ENCODE results near the gene CBX2. TPM values are rescaled to one million over a fixed set of nuclear protein-coding genes. Genes with fewer than 3 reads are reported as not detected.

Gene CBX2
- polyA plus RNA-seq, 2 of the 4 experiments (the other 2 are of a cell fraction): 7.4 to 16.4 TPM

DNA sequence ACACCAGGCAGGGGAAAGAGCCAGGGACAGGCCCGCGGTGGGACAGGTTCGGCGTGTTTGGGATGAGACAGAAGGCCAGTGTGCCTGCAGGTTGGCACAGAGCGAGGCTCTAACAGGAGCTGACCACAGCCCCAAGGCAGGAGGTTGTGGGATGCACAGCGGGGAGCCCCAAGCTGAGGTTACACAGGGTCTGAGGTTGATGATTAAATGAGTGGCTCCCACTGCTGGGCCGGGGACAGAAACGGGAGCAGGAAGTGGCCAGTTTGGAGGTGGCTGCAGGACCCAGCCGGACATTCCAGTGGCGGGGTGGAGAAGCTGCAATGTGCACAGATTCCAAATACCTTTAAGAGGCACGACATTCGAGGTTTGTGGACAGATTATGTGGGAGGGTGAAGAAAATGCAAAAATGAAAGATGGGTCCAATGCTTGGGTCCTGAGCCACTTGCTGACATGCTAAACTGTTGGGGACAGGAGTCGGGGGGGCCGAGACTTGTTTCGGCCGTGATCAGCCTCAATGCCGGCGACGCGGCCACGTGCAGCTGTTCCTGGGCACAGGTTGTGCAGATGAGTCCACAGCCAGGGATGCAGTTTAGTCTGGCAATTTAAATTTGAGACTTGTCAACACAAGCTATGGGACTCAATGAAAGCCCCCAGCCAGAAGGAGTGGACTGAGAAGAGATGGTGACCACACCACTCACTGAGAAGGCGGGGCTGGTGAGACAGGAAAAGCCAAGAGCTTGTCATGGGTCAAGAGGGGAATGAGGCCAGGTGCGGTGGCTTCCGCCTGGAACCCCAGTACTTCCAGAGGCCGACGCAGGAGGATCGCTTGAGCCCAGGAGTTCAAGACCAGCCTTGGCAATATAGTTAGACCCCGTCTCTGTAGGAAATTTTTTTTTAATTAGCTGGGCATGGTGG, 38.5 kb upstream of the CBX2 start:
- DNase-seq (ENCODE audit: low read depth in 1 of 2, low spot score in 1 of 2): no peak
- CTCF ChIA-PET: interaction anchor here (0.8 to 10.4 kb wide), 13 partner anchors 7 to 266 kb away, joined by 3 to 254 read pairs (median 8); partner anchors contain the start of gene CBX2
- FAIRE-seq: no peak
- WGBS (ENCODE audit: missing lambda C conversion rate): 70% methylated on average over 28 of the region's 28 CpGs
- peaks cover 10% of the 10 kb centered on the region; the same call in 1 of the 3 replicates for H3K4me1 ChIP-seq
- H3K27ac ChIP-seq: no peak overlapping the region; a peak in 1 of 6 replicates
- TF ChIP-seq HDAC2 (IDR thresholded peaks at IDR 0.05) (no peak), JUNB (IDR thresholded peaks at IDR 0.05) (no peak), MAZ (IDR thresholded peaks at IDR 0.05; ENCODE audit: borderline replicate concordance, low read depth, low read length) (no peak), ESRRA (IDR thresholded peaks at IDR 0.05; ENCODE audit: borderline replicate concordance, low read length) (no peak), MYC (IDR thresholded peaks at IDR 0.05; ENCODE audit: borderline replicate concordance, low read length) (no peak), HOXB5 (CRISPR knock-in tag; IDR thresholded peaks at IDR 0.05) (no peak)
- TF ChIP-seq, protein P1, sequence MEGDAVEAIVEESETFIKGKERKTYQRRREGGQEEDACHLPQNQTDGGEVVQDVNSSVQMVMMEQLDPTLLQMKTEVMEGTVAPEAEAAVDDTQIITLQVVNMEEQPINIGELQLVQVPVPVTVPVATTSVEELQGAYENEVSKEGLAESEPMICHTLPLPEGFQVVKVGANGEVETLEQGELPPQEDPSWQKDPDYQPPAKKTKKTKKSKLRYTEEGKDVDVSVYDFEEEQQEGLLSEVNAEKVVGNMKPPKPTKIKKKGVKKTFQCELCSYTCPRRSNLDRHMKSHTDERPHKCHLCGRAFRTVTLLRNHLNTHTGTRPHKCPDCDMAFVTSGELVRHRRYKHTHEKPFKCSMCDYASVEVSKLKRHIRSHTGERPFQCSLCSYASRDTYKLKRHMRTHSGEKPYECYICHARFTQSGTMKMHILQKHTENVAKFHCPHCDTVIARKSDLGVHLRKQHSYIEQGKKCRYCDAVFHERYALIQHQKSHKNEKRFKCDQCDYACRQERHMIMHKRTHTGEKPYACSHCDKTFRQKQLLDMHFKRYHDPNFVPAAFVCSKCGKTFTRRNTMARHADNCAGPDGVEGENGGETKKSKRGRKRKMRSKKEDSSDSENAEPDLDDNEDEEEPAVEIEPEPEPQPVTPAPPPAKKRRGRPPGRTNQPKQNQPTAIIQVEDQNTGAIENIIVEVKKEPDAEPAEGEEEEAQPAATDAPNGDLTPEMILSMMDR (IDR thresholded peaks at IDR 0.05): no peak
- TF ChIP-seq, protein P2, sequence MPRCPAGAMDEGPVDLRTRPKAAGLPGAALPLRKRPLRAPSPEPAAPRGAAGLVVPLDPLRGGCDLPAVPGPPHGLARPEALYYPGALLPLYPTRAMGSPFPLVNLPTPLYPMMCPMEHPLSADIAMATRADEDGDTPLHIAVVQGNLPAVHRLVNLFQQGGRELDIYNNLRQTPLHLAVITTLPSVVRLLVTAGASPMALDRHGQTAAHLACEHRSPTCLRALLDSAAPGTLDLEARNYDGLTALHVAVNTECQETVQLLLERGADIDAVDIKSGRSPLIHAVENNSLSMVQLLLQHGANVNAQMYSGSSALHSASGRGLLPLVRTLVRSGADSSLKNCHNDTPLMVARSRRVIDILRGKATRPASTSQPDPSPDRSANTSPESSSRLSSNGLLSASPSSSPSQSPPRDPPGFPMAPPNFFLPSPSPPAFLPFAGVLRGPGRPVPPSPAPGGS (IDR thresholded peaks at IDR 0.05): no peak
- no peak overlapping the region for H3K4me2 ChIP-seq
- ATAC-seq: no peak
- POLR2A ChIA-PET: no interaction called here
- no peak overlapping the region for H3K4me3 ChIP-seq
- H3K9me3 ChIP-seq: no peaks in the 10 kb centered on the region

DNA sequence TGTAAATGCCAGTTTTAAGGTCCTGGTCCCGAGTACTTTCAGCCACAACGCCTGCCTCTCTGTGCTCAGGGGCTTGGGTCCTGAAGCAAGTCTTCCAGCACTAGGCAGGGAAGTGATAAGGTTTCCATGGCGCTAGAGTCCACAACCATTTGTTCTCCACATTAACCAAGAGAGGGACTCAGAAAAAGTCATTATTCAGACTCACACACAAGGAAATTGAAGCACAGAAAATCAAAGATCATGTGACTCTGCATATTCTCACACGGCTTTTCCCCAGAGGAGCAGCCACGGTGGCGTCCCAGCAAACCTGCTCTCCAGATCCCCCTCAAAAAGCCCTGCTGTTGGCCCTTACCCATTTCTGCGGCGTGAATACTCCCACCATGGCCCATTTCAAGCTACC, 37.5 kb upstream of the CBX2 start:
- H3K9me3 ChIP-seq: no peaks in the 10 kb centered on the region
- no peak for FAIRE-seq
- POLR2A ChIA-PET: no interaction called here
- H3K4me2 ChIP-seq: no peak overlapping the region
- WGBS (ENCODE audit: missing lambda C conversion rate): 69% methylated on average over 8 of the region's 8 CpGs
- DNase-seq (ENCODE audit: low read depth in 1 of 2, low spot score in 1 of 2): peak in 1 of 2 experiments; percentile 52
- 0 out of 6 replicates have a peak overlapping the region, but pooled peaks of 1 of the 2 experiments have one; percentile 14 for H3K27ac ChIP-seq
- CTCF ChIA-PET: interaction anchor here (0.6 to 10.4 kb wide), 16 partner anchors 7 to 1422 kb away, joined by 3 to 254 read pairs (median 11); partner anchors contain the start of gene CBX2
- peaks cover 10% of the 10 kb centered on the region; the same call in 1 of the 3 replicates for H3K4me1 ChIP-seq
- no peak for TF ChIP-seq ZNF302 (CRISPR knock-in tag; IDR thresholded peaks at IDR 0.05)
- TF ChIP-seq CBX2 (IDR thresholded peaks at IDR 0.05; ENCODE audit: borderline replicate concordance, low read depth): no peak
- TF ChIP-seq BHLHE40 (IDR thresholded peaks at IDR 0.05; ENCODE audit: low read depth, low read length): no peak
- TF ChIP-seq NFE2L2 (conservative IDR thresholded peaks at IDR 0.05; ENCODE audit: low read length): no peak
- TF ChIP-seq CBX8 (IDR thresholded peaks at IDR 0.05): no peak
- TF ChIP-seq ZC3H11A (IDR thresholded peaks at IDR 0.05): no peak
- TF ChIP-seq, protein P3, sequence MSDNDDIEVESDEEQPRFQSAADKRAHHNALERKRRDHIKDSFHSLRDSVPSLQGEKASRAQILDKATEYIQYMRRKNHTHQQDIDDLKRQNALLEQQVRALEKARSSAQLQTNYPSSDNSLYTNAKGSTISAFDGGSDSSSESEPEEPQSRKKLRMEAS (IDR thresholded peaks at IDR 0.05): no peak
- no peak for TF ChIP-seq MAZ (IDR thresholded peaks at IDR 0.05; ENCODE audit: borderline replicate concordance, low read depth, low read length)
- TF ChIP-seq HOXB5 (CRISPR knock-in tag; IDR thresholded peaks at IDR 0.05): no peak
- ATAC-seq: no peak
- no peak overlapping the region for H3K4me3 ChIP-seq

DNA sequence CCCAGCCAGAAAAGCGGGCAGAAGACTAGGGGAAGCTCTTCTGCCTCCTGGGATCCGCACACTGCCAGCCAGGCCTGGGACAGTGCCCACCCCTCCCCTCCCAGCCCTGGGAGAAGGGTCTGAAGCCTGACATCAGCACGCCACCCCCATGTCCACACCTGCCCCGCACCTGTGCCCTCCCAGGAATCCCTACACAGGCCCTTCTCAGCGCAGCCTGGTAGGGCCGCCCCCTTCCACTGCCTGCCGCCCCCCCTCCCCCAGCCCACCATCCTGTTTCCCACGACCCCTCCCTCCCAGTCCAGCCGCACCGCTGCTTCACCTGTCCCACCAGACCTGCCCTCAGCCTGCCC, 36.6 kb upstream of the CBX2 start:
- DNase-seq (ENCODE audit: low read depth in 1 of 2, low spot score in 1 of 2) (no peak), FAIRE-seq (no peak), ATAC-seq (no peak)
- H3K4me2 ChIP-seq: peak overlapping the region; percentile 93
- H3K27ac ChIP-seq: peak overlapping the region; percentile 51 to 74; a peak in 4 of 6 replicates
- H3K4me1 ChIP-seq: peaks cover 15% of the 10 kb centered on the region; the same call in 2 of the 3 replicates
- no peaks in the 10 kb centered on the region for H3K9me3 ChIP-seq
- 30% methylated on average over 3 of the region's 10 CpGs for WGBS (ENCODE audit: missing lambda C conversion rate)
- H3K4me3 ChIP-seq: peak overlapping the region; percentile 36; the same call in 2 of the 3 replicates
- CTCF ChIA-PET: interaction anchor here (1.0 to 10.4 kb wide), 38 partner anchors 8 to 264 kb away, joined by 3 to 254 read pairs (median 4); partner anchors contain the start of gene CBX2
- POLR2A ChIA-PET: no interaction called here
- TF ChIP-seq MYC (IDR thresholded peaks at IDR 0.05; ENCODE audit: borderline replicate concordance, low read length) (no peak), SREBF2 (IDR thresholded peaks at IDR 0.05) (no peak), RAD21 (conservative IDR thresholded peaks at IDR 0.05 in 1 of 2, IDR thresholded peaks at IDR 0.05 in 1 of 2) (no peak), NPAS2 (CRISPR knock-in tag; IDR thresholded peaks at IDR 0.05; ENCODE audit: borderline replicate concordance) (no peak), RNF2 (IDR thresholded peaks at IDR 0.05; ENCODE audit: borderline replicate concordance, low read depth) (no peak), HEYL (CRISPR knock-in tag; IDR thresholded peaks at IDR 0.05) (no peak), RCOR1 (IDR thresholded peaks at IDR 0.05; ENCODE audit: low read depth, low read length) (no peak), GATA3 (IDR thresholded peaks at IDR 0.05; ENCODE audit: borderline replicate concordance) (no peak), FOSL2 (IDR thresholded peaks at IDR 0.05) (no peak), FOSL2 (CRISPR knock-in tag; IDR thresholded peaks at IDR 0.05) (no peak), HDAC2 (IDR thresholded peaks at IDR 0.05) (no peak)
- TF ChIP-seq, protein P4, sequence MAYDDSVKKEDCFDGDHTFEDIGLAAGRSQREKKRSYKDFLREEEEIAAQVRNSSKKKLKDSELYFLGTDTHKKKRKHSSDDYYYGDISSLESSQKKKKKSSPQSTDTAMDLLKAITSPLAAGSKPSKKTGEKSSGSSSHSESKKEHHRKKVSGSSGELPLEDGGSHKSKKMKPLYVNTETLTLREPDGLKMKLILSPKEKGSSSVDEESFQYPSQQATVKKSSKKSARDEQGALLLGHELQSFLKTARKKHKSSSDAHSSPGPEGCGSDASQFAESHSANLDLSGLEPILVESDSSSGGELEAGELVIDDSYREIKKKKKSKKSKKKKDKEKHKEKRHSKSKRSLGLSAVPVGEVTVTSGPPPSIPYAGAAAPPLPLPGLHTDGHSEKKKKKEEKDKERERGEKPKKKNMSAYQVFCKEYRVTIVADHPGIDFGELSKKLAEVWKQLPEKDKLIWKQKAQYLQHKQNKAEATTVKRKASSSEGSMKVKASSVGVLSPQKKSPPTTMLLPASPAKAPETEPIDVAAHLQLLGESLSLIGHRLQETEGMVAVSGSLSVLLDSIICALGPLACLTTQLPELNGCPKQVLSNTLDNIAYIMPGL (CRISPR knock-in tag; IDR thresholded peaks at IDR 0.05; ENCODE audit: borderline replicate concordance): no peak
- TF ChIP-seq, protein P5, sequence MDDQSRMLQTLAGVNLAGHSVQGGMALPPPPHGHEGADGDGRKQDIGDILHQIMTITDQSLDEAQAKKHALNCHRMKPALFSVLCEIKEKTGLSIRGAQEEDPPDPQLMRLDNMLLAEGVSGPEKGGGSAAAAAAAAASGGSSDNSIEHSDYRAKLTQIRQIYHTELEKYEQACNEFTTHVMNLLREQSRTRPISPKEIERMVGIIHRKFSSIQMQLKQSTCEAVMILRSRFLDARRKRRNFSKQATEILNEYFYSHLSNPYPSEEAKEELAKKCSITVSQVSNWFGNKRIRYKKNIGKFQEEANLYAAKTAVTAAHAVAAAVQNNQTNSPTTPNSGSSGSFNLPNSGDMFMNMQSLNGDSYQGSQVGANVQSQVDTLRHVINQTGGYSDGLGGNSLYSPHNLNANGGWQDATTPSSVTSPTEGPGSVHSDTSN (IDR thresholded peaks at IDR 0.05): no peak
- TF ChIP-seq, protein P6, sequence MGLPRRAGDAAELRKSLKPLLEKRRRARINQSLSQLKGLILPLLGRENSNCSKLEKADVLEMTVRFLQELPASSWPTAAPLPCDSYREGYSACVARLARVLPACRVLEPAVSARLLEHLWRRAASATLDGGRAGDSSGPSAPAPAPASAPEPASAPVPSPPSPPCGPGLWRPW (IDR thresholded peaks at IDR 0.05): no peak
